LNCaP clone FGC (cell line): ENCODE results near the gene NME7.

ENCODE experiments used
- DNase-seq: peaks from one replicate; pipeline ENCODE4 v3.0.0-alpha.2; 2011; ENCODE audit warnings: low read depth
- H3K4me3 ChIP-seq: 2 replicates; pipeline ENCODE4 v1.5.1; 2011; ENCODE audit warnings: mild to moderate bottlenecking, low read depth, low read length, control low read depth
- CTCF ChIP-seq: IDR thresholded peaks from 2 replicates; pipeline ENCODE4 v1.5.1; 2012; ENCODE audit warnings: mild to moderate bottlenecking; ENCODE audit not compliant: control insufficient read depth, insufficient read depth; ENCODE audit errors: extremely low read depth

NME7 gene

GRCh38 chr1:169363046-169363730 lies 4.4 kb downstream of the NME7 start:
- H3K4me3 ChIP-seq, result no peak overlapping the region
- DNase-seq, result no peak
- no peak for TF ChIP-seq CTCF

- no peak for TF ChIP-seq CTCF
- no peak overlapping the region for H3K4me3 ChIP-seq
- no peak for DNase-seq
Observed at GRCh38 chr1:169361281-169361680, 6.3 kb downstream of the NME7 start.

- no peak for DNase-seq
- H3K4me3 ChIP-seq, result no peak overlapping the region
- TF ChIP-seq CTCF, result no peak
Observed at GRCh38 chr1:169360415-169360814, 7.2 kb downstream of the NME7 start.

DNA sequence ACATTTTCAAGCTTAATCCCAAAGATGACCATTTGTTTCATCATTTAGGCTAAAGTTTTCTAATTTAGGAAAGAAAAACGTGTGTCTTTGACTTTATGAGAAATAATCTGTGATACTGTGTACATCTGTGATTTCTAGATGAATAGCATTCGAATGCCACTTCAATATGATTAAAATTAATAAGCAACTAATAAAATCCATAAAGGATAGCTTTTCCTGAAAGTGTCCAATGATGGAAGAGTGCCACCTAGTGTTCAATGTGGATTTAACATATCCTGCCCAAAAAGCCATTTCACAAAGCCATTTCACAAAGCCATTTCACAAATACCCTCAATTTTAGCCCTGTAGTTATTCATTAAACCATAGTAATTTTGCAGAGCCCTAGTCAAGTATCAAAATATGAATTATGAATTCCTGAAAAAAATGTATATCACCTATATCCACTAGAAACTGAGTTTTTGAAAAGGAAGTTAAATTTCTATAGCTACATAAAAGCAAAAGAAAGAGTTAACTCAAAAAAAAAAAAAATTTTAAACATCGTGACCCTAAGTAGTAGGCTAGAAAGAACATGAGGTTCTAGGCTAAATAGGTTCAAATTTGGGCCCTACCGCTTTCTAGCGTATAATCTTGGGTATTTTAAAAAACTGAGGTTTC lies 19.1 kb downstream of the NME7 start:
- peak; percentile 75 for TF ChIP-seq CTCF
- H3K4me3 ChIP-seq, result no peak overlapping the region
- DNase-seq, result peak; percentile 63

- H3K4me3 ChIP-seq, result no peak overlapping the region
- no peak for DNase-seq
- no peak for TF ChIP-seq CTCF
Observed at GRCh38 chr1:169347688-169348382, 19.8 kb downstream of the NME7 start.

GRCh38 chr1:169346036-169346589 lies 21.5 kb downstream of the NME7 start:
- DNase-seq, result no peak
- no peak for TF ChIP-seq CTCF
- H3K4me3 ChIP-seq, result no peak overlapping the region
